H1 (cell line): ENCODE measurements around the gene C1orf115. TPM values are rescaled to one million over a fixed set of nuclear protein-coding genes. Genes with fewer than 3 reads are reported as not detected.

Experiments
- CTCF ChIA-PET: fragments of 300-600 bp; sonication (Branson Sonifier 250); formaldehyde crosslinking; loops from one replicate; lab custom pipeline; 2021; ENCODE audit not compliant: partially characterized antibody; lab: Charles Lee
- POLR2A ChIA-PET: fragments of 300-600 bp; sonication (Branson Sonifier 250); formaldehyde crosslinking; loops from one replicate; lab custom pipeline; 2021; ENCODE audit warnings: inconsistent platforms; ENCODE audit not compliant: partially characterized antibody; lab: Charles Lee
- DNase-seq, 2 experiments: peaks; one replicate each; pipeline versions ENCODE4 v3.0.0 to v3.0.0-alpha.2; 2010 to 2022; ENCODE audit warnings: low spot score in 2 of 2, low read depth in 1 of 2, mixed read lengths in 1 of 2
- FAIRE-seq: peaks from 2 replicates; lab custom pipeline; 2011; peaks lifted over from hg19 to GRCh38; lab: Jason Lieb, UNC
- H2AFZ ChIP-seq: 2 replicates; pipeline ENCODE4 v1.8.1; 2012; ENCODE audit warnings: low read length, inconsistent platforms
- H2AK5ac ChIP-seq: 2 replicates; pipeline ENCODE4 v1.6.1; 2013; ENCODE audit warnings: low read depth, low read length
- H2BK120ac ChIP-seq: replicated peaks from 2 replicates; pipeline ENCODE3; 2013; ENCODE audit warnings: low read depth, low read length, inconsistent platforms
- H2BK12ac ChIP-seq: 2 replicates; pipeline ENCODE4 v1.6.1; 2013; ENCODE audit warnings: low read depth, low read length
- H2BK15ac ChIP-seq: 2 replicates; pipeline ENCODE4 v1.6.1; 2013; ENCODE audit warnings: low read length
- H2BK20ac ChIP-seq: 2 replicates; pipeline ENCODE4 v1.6.1; 2013; ENCODE audit warnings: low read length
- H2BK5ac ChIP-seq: 2 replicates; pipeline ENCODE4 v1.6.1; 2013; ENCODE audit warnings: low read depth, low read length
- H3K14ac ChIP-seq: 2 replicates; pipeline ENCODE4 v1.6.1; 2013; ENCODE audit warnings: inconsistent platforms; ENCODE audit not compliant: insufficient read length
- H3K18ac ChIP-seq: 2 replicates; pipeline ENCODE4 v1.6.1; 2013; ENCODE audit warnings: low read length; ENCODE audit errors: extremely low read depth
- H3K23ac ChIP-seq: 2 replicates; pipeline ENCODE4 v1.6.1; 2013; ENCODE audit warnings: inconsistent platforms; ENCODE audit not compliant: insufficient read length
- H3K23me2 ChIP-seq: 2 replicates; pipeline ENCODE4 v1.6.1; 2013; ENCODE audit warnings: low read depth, low read length
- H3K27ac ChIP-seq: 2 replicates; pipeline ENCODE4 v1.6.1; 2011; ENCODE audit warnings: low read depth, low read length, inconsistent platforms
- H3K27me3 ChIP-seq, 4 experiments: replicated peaks in 1 of 4; 1 replicate in 1 of 4; 2 replicates in 3 of 4; pipeline versions ENCODE4 v1.6.1 to v1.8.1; 2011 to 2013; ENCODE audit warnings: low read length in 3 of 4, mild to moderate bottlenecking in 3 of 4, inconsistent platforms in 2 of 4, mixed read lengths in 2 of 4, moderate library complexity in 1 of 4; ENCODE audit not compliant: control insufficient read depth in 3 of 4, insufficient read depth in 3 of 4; ENCODE audit errors: extremely low read depth in 1 of 4
- H3K36me3 ChIP-seq, 4 experiments: 2 replicates each; pipeline versions ENCODE4 v1.6.1 to v1.8.1; 2011 to 2013; ENCODE audit warnings: mild to moderate bottlenecking in 4 of 4, low read length in 3 of 4, moderate library complexity in 2 of 4, control low read depth in 1 of 4, inconsistent platforms in 1 of 4; ENCODE audit not compliant: insufficient read depth in 4 of 4, control insufficient read depth in 2 of 4
- H3K4ac ChIP-seq: replicated peaks from 2 replicates; pipeline ENCODE3; 2013; ENCODE audit warnings: low read length, low read depth, mixed read lengths, inconsistent platforms; ENCODE audit not compliant: insufficient read length
- H3K4me1 ChIP-seq, 4 experiments: replicated peaks in 1 of 4; 1 replicate in 1 of 4; 2 replicates in 3 of 4; pipeline versions ENCODE4 v1.6.1 to v1.8.1; 2011 to 2013; ENCODE audit warnings: low read length in 3 of 4, inconsistent platforms in 2 of 4, mixed read lengths in 1 of 4; ENCODE audit not compliant: insufficient read depth in 4 of 4, control insufficient read depth in 3 of 4
- H3K4me2 ChIP-seq, 2 experiments: 2 replicates each; pipeline versions ENCODE4 v1.6.1 to v1.8.1; 2011 to 2013; ENCODE audit warnings: low read depth in 2 of 2, low read length in 2 of 2, control low read depth in 1 of 2, inconsistent platforms in 1 of 2, mild to moderate bottlenecking in 1 of 2; ENCODE audit not compliant: insufficient read depth in 1 of 2
- H3K4me3 ChIP-seq, 4 experiments: fragments of 200-600, 300-600 bp in 1 of 4; sonication (generic), shearing (Covaris generic), sonication (Bioruptor Twin) in 1 of 4; 2 replicates each; pipeline versions ENCODE4 v1.5.1 to v1.8.1; 2011 to 2016; ENCODE audit warnings: low read length in 4 of 4, low read depth in 3 of 4, control low read depth in 2 of 4, inconsistent platforms in 2 of 4, mild to moderate bottlenecking in 2 of 4, mixed read lengths in 1 of 4, moderate library complexity in 1 of 4; ENCODE audit not compliant: insufficient read depth in 2 of 4; ENCODE audit errors: extremely low read depth in 1 of 4
- H3K56ac ChIP-seq: replicated peaks from 2 replicates; pipeline ENCODE3; 2013; ENCODE audit warnings: low read depth, mild to moderate bottlenecking, mixed read lengths, low read length, inconsistent platforms; ENCODE audit not compliant: insufficient read length
- H3K79me1 ChIP-seq: 2 replicates; pipeline ENCODE4 v1.6.1; 2013; ENCODE audit warnings: low read depth, low read length, control low read depth
- H3K79me2 ChIP-seq, 2 experiments: 2 replicates each; pipeline versions ENCODE4 v1.6.1 to v1.8.1; 2012 to 2013; ENCODE audit warnings: low read length in 2 of 2, mild to moderate bottlenecking in 2 of 2, inconsistent platforms in 1 of 2; ENCODE audit not compliant: insufficient read depth in 2 of 2, control insufficient read depth in 1 of 2
- H3K9ac ChIP-seq, 4 experiments: replicated peaks in 1 of 4; 1 replicate in 1 of 4; 2 replicates in 3 of 4; pipeline versions ENCODE4 v1.6.1 to v1.8.1; 2011 to 2013; ENCODE audit warnings: low read depth in 3 of 4, low read length in 3 of 4, control low read depth in 2 of 4, mild to moderate bottlenecking in 2 of 4, moderate library complexity in 2 of 4, inconsistent platforms in 1 of 4; ENCODE audit errors: extremely low read depth in 1 of 4
- H3K9me3 ChIP-seq, 2 experiments: 2 replicates each; pipeline versions ENCODE4 v1.6.1 to v1.8.1; 2012 to 2013; ENCODE audit warnings: mild to moderate bottlenecking in 2 of 2, moderate library complexity in 2 of 2, control low read depth in 1 of 2, inconsistent platforms in 1 of 2, low read depth in 1 of 2, low read length in 1 of 2, mixed read lengths in 1 of 2; ENCODE audit not compliant: insufficient read depth in 2 of 2
- H4K20me1 ChIP-seq, 2 experiments: replicated peaks in 1 of 2; 2 replicates each; pipeline versions ENCODE3 to v1.8.1; 2011 to 2013; ENCODE audit warnings: inconsistent platforms in 2 of 2, low read length in 2 of 2, mild to moderate bottlenecking in 1 of 2; ENCODE audit not compliant: insufficient read depth in 2 of 2, control insufficient read depth in 1 of 2
- H4K5ac ChIP-seq: 2 replicates; pipeline ENCODE4 v1.6.1; 2013; ENCODE audit warnings: low read length, low read depth, mixed read lengths, inconsistent platforms; ENCODE audit not compliant: insufficient read length
- H4K8ac ChIP-seq: 2 replicates; pipeline ENCODE4 v1.8.0; 2013; ENCODE audit warnings: mild to moderate bottlenecking, moderate library complexity, low read length, inconsistent platforms; ENCODE audit not compliant: insufficient read depth; ENCODE audit errors: extremely low read depth
- H4K91ac ChIP-seq: replicated peaks from 2 replicates; pipeline ENCODE3; 2013; ENCODE audit warnings: low read length, mixed read lengths, inconsistent platforms; ENCODE audit not compliant: insufficient read length
- BCL11A ChIP-seq, 2 experiments: IDR thresholded peaks; one replicate each; pipeline ENCODE4 v1.6.1; 2011; ENCODE audit warnings: low read depth in 2 of 2, low read length in 2 of 2, mild to moderate bottlenecking in 2 of 2
- GABPA ChIP-seq: IDR thresholded peaks from 2 replicates; pipeline ENCODE4 v1.6.1; 2011; ENCODE audit warnings: mild to moderate bottlenecking, low read length, moderate library complexity, borderline replicate concordance; ENCODE audit not compliant: insufficient read depth
- GTF2F1 ChIP-seq: IDR thresholded peaks from 2 replicates; pipeline ENCODE4 v1.6.1; 2012; ENCODE audit warnings: low read depth, low read length, improper control_type of control experiment, borderline replicate concordance
- KDM1A ChIP-seq: fragments of 200-600, 300-600 bp; sonication (generic); IDR thresholded peaks from 2 replicates; pipeline ENCODE4 v1.7.1; 2016; ENCODE audit warnings: mild to moderate bottlenecking, low read length, borderline replicate concordance
- NANOG ChIP-seq: IDR thresholded peaks from 2 replicates; pipeline ENCODE4 v1.6.1; 2011; ENCODE audit warnings: low read length, low read depth, mild to moderate bottlenecking, inconsistent platforms; ENCODE audit not compliant: insufficient read depth, poor library complexity, severe bottlenecking
- RFX5 ChIP-seq: IDR thresholded peaks from 2 replicates; pipeline ENCODE4 v1.6.1; 2011; ENCODE audit warnings: low read depth, low read length, improper control_type of control experiment, borderline replicate concordance
- SAP30 ChIP-seq: fragments of 300-600 bp; sonication (generic); IDR thresholded peaks from 2 replicates; pipeline ENCODE4 v1.7.1; 2012; ENCODE audit warnings: low read length, moderate library complexity, mild to moderate bottlenecking, inconsistent platforms; ENCODE audit not compliant: insufficient read depth, insufficient replicate concordance
- SRF ChIP-seq: IDR thresholded peaks from 2 replicates; pipeline ENCODE4 v1.6.1; 2011; ENCODE audit warnings: mild to moderate bottlenecking, low read depth, low read length, moderate library complexity
- TAF1 ChIP-seq: IDR thresholded peaks from 2 replicates; pipeline ENCODE4 v1.6.1; 2011; ENCODE audit warnings: mild to moderate bottlenecking, low read depth, low read length
- TAF7 ChIP-seq: optimal IDR thresholded peaks from 2 replicates; pipeline ENCODE3; 2011; ENCODE audit warnings: low read depth, mild to moderate bottlenecking, inconsistent platforms, low read length, moderate library complexity, borderline replicate concordance
- TEAD4 ChIP-seq: IDR thresholded peaks from 2 replicates; pipeline ENCODE4 v1.6.1; 2012; ENCODE audit warnings: low read depth, low read length, inconsistent platforms, mixed read lengths
- WGBS, 2 experiments: shearing (Covaris generic) in 1 of 2; methylation state at CpG; one replicate each; pipeline versions ENCODE4 v1.1.6 to v1.1.7; 2013 to 2015; ENCODE audit warnings: low lambda C conversion rate in 2 of 2, mixed read lengths in 2 of 2, inconsistent platforms in 1 of 2, low coverage in 1 of 2, missing lambda C conversion rate in 1 of 2; ENCODE audit not compliant: insufficient replicate concordance in 2 of 2, insufficient coverage in 1 of 2, insufficient read length in 1 of 2; ENCODE audit errors: extremely low coverage in 1 of 2, missing lambda C conversion rate in 1 of 2; 5-methylcytosine and 5-hydroxymethylcytosine counted together
- polyA plus RNA-seq, 7 experiments: library from polyadenylated mRNA; depleted of rRNA in 3 of 7; stranded (reverse) in 5 of 7; unstranded in 2 of 7; fragments of >200 nt in 5 of 7; fragments of 200-250 nt in 2 of 7; gene quantifications; 1 replicate in 5 of 7; 2 replicates in 1 of 7; 4 replicates in 1 of 7; pipeline versions ENCODE4 v1.2.1 to v1.2.3, GENCODE V29; 2011 to 2013; ENCODE audit warnings: missing spikeins in 2 of 7, mixed read lengths in 2 of 7
- total RNA-seq: library from RNA; stranded (reverse); fragmentation: NEBNext Ultra II Directional; extraction: Animal tissue kit (Norgen Biotek cat#: 25700); gene quantifications from 2 replicates; pipeline ENCODE4 v1.2.1, GENCODE V29; 2021

C1orf115 gene
- total and polyA plus RNA-seq, 2 of the 8 experiments (the other 6 are each of a cell fraction or from before 2014, with no cell fraction given): 3.5 to 5.6 TPM

DNA sequence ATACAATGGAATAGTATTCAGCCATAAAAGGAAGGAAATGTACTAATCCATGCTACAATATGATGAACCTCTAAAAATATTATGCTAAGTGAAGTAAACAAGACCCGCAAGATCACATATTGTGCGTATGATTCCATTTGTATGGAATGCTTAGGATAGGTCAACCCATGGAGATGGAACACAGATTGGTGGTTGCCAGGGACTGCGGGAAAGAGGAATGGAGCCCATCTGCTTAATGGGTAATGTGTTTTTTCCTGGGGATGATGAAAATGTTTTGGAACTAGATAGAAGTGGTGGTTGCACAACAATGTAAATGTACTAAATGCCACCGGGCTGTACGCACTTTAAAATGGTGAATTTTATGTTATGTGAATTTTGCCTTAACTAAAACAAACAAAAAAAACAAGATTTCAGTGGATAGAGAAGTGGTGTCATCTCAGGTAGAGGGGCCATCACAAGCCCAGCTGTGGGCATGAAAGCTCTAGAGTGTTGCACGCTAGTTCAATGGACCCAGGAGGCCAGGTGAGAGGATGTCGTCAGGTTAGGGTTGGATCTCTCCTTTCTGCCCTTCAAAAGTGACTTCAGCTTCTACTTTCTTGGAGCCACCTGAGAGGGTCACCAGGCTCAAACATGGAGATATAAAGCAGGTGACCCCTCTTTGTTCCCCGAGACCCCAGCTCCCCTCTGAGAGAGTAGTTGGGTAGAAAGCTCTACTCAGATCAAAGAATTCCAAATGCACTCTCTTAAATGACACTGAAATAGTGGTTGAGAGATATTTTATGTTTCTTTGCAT lies 2.5 kb downstream of the C1orf115 start:
- Histone ChIP-seq H2BK12ac (no peak overlapping the region), H4K8ac (no peak overlapping the region), H3K4ac (no peak overlapping the region), H3K27ac (no peak overlapping the region), H4K91ac (no peak overlapping the region), H3K4me2 (no peak overlapping the region), H3K56ac (no peak overlapping the region), H3K4me3 (no peak overlapping the region), H2BK20ac (no peak overlapping the region), H3K18ac (no peak overlapping the region), H3K4me1 (peaks cover 0 to 3% (median 1%) of the 10 kb centered on the region in 4 experiments; a peak in 3 of 7 replicates), H4K5ac (no peak overlapping the region), H3K14ac (no peak overlapping the region), H2AFZ (no peak overlapping the region), H3K27me3 (peaks cover 0 to 22% (median 14%) of the 10 kb centered on the region in 4 experiments; a peak in 6 of 7 replicates), H3K23me2 (peaks cover 4% of the 10 kb centered on the region), H2BK15ac (no peak overlapping the region), H3K79me2 (no peaks in the 10 kb centered on the region), H2BK120ac (no peak overlapping the region), H3K36me3 (no peaks in the 10 kb centered on the region), H2BK5ac (no peak overlapping the region), H3K79me1 (no peaks in the 10 kb centered on the region), H3K23ac (no peak overlapping the region), H3K9me3 (no peaks in the 10 kb centered on the region), H3K9ac (no peak overlapping the region), H2AK5ac (no peak overlapping the region), H4K20me1 (peaks cover 0 to 2% of the 10 kb centered on the region in 2 experiments)
- CTCF ChIA-PET: interaction anchor here (0.9 to 7.2 kb wide), 14 partner anchors 8 to 396 kb away, joined by 3 to 36 read pairs (median 4); no protein-coding TSS in a partner anchor
- 88% methylated on average over 8 of the region's 8 CpGs; no CpG with 5 or more reads in 1 of the 2 experiments for WGBS, 2 experiments
- no peak for FAIRE-seq
- no peak for DNase-seq
- POLR2A ChIA-PET: interaction anchor here (0.7 to 2.5 kb wide), 6 partner anchors 9 to 93 kb away, joined by 3 to 8 read pairs (median 4); partner anchors contain the start of genes MTARC1 and MTARC2
- TF ChIP-seq TEAD4 (no peak), SAP30 (no peak), GABPA (no peak), RFX5 (no peak), GTF2F1 (no peak), KDM1A (no peak), TAF1 (no peak), SRF (no peak), BCL11A (IDR thresholded peaks at IDR 0.05; ENCODE audit: low read depth in 2 of 2, low read length in 2 of 2) (no peak), NANOG (no peak), TAF7 (no peak)
